GM23338 (cell line): ENCODE measurements around the gene TEKT2. TPM values are rescaled to one million over a fixed set of nuclear protein-coding genes. Genes with fewer than 3 reads are reported as not detected.

Experiments
- ATAC-seq: fragments of 200-7000 bp; cut with Tn5 transposase; 3 replicates; pipeline ENCODE4 v1.9.1; 2020
- DNase-seq: peaks from one replicate; pipeline ENCODE4 v3.0.0-alpha.2; 2015; ENCODE audit warnings: low spot score
- H2AFZ ChIP-seq: fragments of 200-600 bp; sonication (generic); 2 replicates; pipeline ENCODE4 v1.8.0; 2016; ENCODE audit warnings: antibody characterized with exemption, mild to moderate bottlenecking, moderate library complexity
- H3F3A ChIP-seq: fragments of 200-600 bp; sonication (generic); replicated peaks from 2 replicates; pipeline ENCODE4 v1.8.0; 2017; ENCODE audit warnings: antibody characterized with exemption, mixed run types, low read depth
- H3K27ac ChIP-seq: fragments of 200-600 bp; sonication (generic); 2 replicates; pipeline ENCODE4 v1.6.1; 2016; ENCODE audit warnings: low read depth
- H3K27me3 ChIP-seq: fragments of 200-600 bp; sonication (generic); 2 replicates; pipeline ENCODE4 v1.8.0; 2016; ENCODE audit warnings: mild to moderate bottlenecking, mixed run types, moderate library complexity; ENCODE audit not compliant: insufficient read depth
- H3K36me3 ChIP-seq: fragments of 200-600 bp; sonication (generic); 2 replicates; pipeline ENCODE4 v1.8.0; 2016; ENCODE audit warnings: mild to moderate bottlenecking; ENCODE audit not compliant: insufficient read depth
- H3K4me1 ChIP-seq: fragments of 200-600 bp; sonication (generic); 2 replicates; pipeline ENCODE4 v1.8.0; 2016; ENCODE audit warnings: mild to moderate bottlenecking, moderate library complexity; ENCODE audit not compliant: insufficient read depth
- H3K4me2 ChIP-seq: fragments of 200-600 bp; sonication (generic); 2 replicates; pipeline ENCODE4 v1.7.1; 2017; ENCODE audit warnings: mixed run types
- H3K4me3 ChIP-seq: fragments of 200-600 bp; sonication (generic); 2 replicates; pipeline ENCODE4 v1.6.1; 2016; ENCODE audit warnings: mixed run types
- H3K79me2 ChIP-seq: fragments of 200-600 bp; sonication (generic); replicated peaks from 2 replicates; pipeline ENCODE4 v1.8.0; 2017; ENCODE audit warnings: mild to moderate bottlenecking; ENCODE audit not compliant: insufficient read depth
- H3K9me2 ChIP-seq: fragments of 200-600 bp; sonication (generic); 2 replicates; pipeline ENCODE4 v1.8.0; 2017; ENCODE audit not compliant: insufficient read depth
- H4K20me1 ChIP-seq: fragments of 200-600 bp; sonication (generic); replicated peaks from 2 replicates; pipeline ENCODE4 v1.8.0; 2017; ENCODE audit warnings: mild to moderate bottlenecking; ENCODE audit not compliant: insufficient read depth
- H3K27ac Mint-ChIP-seq: 2 replicates; pipeline ENCODE4 v1.8.0; 2020; ENCODE audit warnings: inconsistent platforms, mild to moderate bottlenecking, moderate library complexity, mixed read lengths
- H3K27me3 Mint-ChIP-seq: 3 replicates; pipeline ENCODE4 v1.8.0; 2022; ENCODE audit warnings: low read depth, mild to moderate bottlenecking, moderate library complexity, mixed read lengths, inconsistent platforms; ENCODE audit not compliant: insufficient read depth, poor library complexity
- H3K36me3 Mint-ChIP-seq: 3 replicates; pipeline ENCODE4 v1.8.0; 2021; ENCODE audit warnings: low read depth, mild to moderate bottlenecking, inconsistent platforms, moderate library complexity, mixed read lengths
- H3K4me1 Mint-ChIP-seq: 3 replicates; pipeline ENCODE4 v1.8.0; 2020; ENCODE audit warnings: mild to moderate bottlenecking, inconsistent platforms, mixed read lengths
- H3K4me3 Mint-ChIP-seq: 3 replicates; pipeline ENCODE4 v1.8.0; 2021; ENCODE audit warnings: moderate library complexity, mild to moderate bottlenecking, inconsistent platforms, mixed read lengths
- H3K9me3 Mint-ChIP-seq: 3 replicates; pipeline ENCODE4 v1.8.0; 2020; ENCODE audit warnings: moderate library complexity, mild to moderate bottlenecking, inconsistent platforms, mixed read lengths
- CREB1 ChIP-seq: fragments of 250-450 bp; sonication (Bioruptor Pico); IDR thresholded peaks from 2 replicates; pipeline ENCODE4 v1.5.0; 2020; ENCODE audit warnings: low read depth, mild to moderate bottlenecking, moderate library complexity
- EZH2 ChIP-seq: fragments of 200-600 bp; sonication (generic); IDR thresholded peaks from one replicate; pipeline ENCODE4 v1.8.0; 2017; ENCODE audit warnings: antibody characterized with exemption, mild to moderate bottlenecking, low read depth; ENCODE audit not compliant: unreplicated experiment
- EZH2phosphoT487 ChIP-seq: fragments of 200-600 bp; sonication (generic); IDR thresholded peaks from one replicate; pipeline ENCODE4 v1.8.1; 2018; ENCODE audit warnings: antibody characterized with exemption; ENCODE audit not compliant: unreplicated experiment
- JUNB ChIP-seq: IDR thresholded peaks from one replicate; pipeline ENCODE4 v1.6.1; 2016; ENCODE audit warnings: antibody characterized with exemption; ENCODE audit not compliant: unreplicated experiment
- NANOG ChIP-seq: IDR thresholded peaks from 2 replicates; pipeline ENCODE4 v1.6.1; 2016; ENCODE audit warnings: antibody characterized with exemption, borderline replicate concordance
- POLR2AphosphoS5 ChIP-seq: IDR thresholded peaks from 2 replicates; pipeline ENCODE4 v1.6.1; 2016; ENCODE audit warnings: antibody characterized with exemption, low read depth
- STAT1 ChIP-seq: IDR thresholded peaks from one replicate; pipeline ENCODE4 v1.6.1; 2016; ENCODE audit warnings: antibody characterized with exemption; ENCODE audit not compliant: unreplicated experiment
- ZNF114 ChIP-seq: fragments of 250-450 bp; sonication (Bioruptor Pico); IDR thresholded peaks from 2 replicates; pipeline ENCODE4 v1.5.0; 2020; ENCODE audit warnings: mild to moderate bottlenecking, moderate library complexity
- ZNF331 ChIP-seq: fragments of 250-450 bp; sonication (Bioruptor Pico); IDR thresholded peaks from 2 replicates; pipeline ENCODE4 v1.5.0; 2020; ENCODE audit warnings: low read depth, mild to moderate bottlenecking, moderate library complexity
- ZNF462 ChIP-seq: fragments of 250-450 bp; sonication (Bioruptor Pico); IDR thresholded peaks from 2 replicates; pipeline ENCODE4 v1.5.0; 2020; ENCODE audit warnings: mild to moderate bottlenecking, moderate library complexity
- polyA plus RNA-seq: library from polyadenylated mRNA; unstranded; fragments of >200 nt; fragmentation: Nextera tagmentation; extraction: Ambion mirVana; gene quantifications from 2 replicates; pipeline ENCODE4 v1.2.1, GENCODE V29; 2016
- total RNA-seq: library from RNA; depleted of rRNA; stranded (reverse); fragments of >200 nt; shearing (Covaris generic); gene quantifications from 2 replicates; pipeline ENCODE4 v1.2.3, GENCODE V29; 2014
- TF ChIP-seq, protein P1 (sequence below): IDR thresholded peaks from one replicate; pipeline ENCODE4 v1.6.1; 2018; ENCODE audit warnings: antibody characterized with exemption; ENCODE audit not compliant: unreplicated experiment
- TF ChIP-seq, protein P2 (sequence below): IDR thresholded peaks from 2 replicates; pipeline ENCODE4 v1.6.1; 2016; ENCODE audit warnings: antibody characterized with exemption
- TF ChIP-seq, protein P3 (sequence below), 2 experiments: fragments of 200-600 bp in 1 of 2; sonication (generic) in 1 of 2; conservative IDR thresholded peaks; 2 replicates each; pipeline versions ENCODE4 v1.5.1 to v1.6.1; 2016 to 2017; ENCODE audit warnings: antibody characterized with exemption in 2 of 2, low read depth in 2 of 2, mild to moderate bottlenecking in 2 of 2, moderate library complexity in 1 of 2

TEKT2 gene
- total and polyA plus RNA-seq, 2 experiments from 2014 or later, result 0.36 to 0.94 TPM

GRCh38 chr1:36126797-36127500, 43.1 kb downstream of the TEKT2 start:
- Mint-ChIP-seq H3K4me3 (no peak overlapping the region), H3K9me3 (no peaks in the 10 kb centered on the region), H3K36me3 (no peaks in the 10 kb centered on the region), H3K27me3 (peaks cover 51% of the 10 kb centered on the region), H3K27ac (no peak overlapping the region), H3K4me1 (peaks cover 10% of the 10 kb centered on the region)
- Histone ChIP-seq H3K27me3 (peaks cover 41% of the 10 kb centered on the region), H3K4me3 (no peak overlapping the region), H4K20me1 (no peaks in the 10 kb centered on the region), H3K79me2 (no peaks in the 10 kb centered on the region), H3K36me3 (no peaks in the 10 kb centered on the region), H3K9me2 (no peaks in the 10 kb centered on the region), H3K4me1 (peaks cover 6% of the 10 kb centered on the region; the same call in 1 of the 2 replicates), H2AFZ (no peak overlapping the region), H3F3A (no peaks in the 10 kb centered on the region), H3K4me2 (no peak overlapping the region), H3K27ac (no peak overlapping the region)
- ATAC-seq, result no peak
- no peak for TF ChIP-seq POLR2AphosphoS5
- no peak for TF ChIP-seq STAT1
- no peak for TF ChIP-seq EZH2
- TF ChIP-seq CREB1 (CRISPR knock-in tag), result no peak
- no peak for TF ChIP-seq ZNF114
- TF ChIP-seq, protein P1, sequence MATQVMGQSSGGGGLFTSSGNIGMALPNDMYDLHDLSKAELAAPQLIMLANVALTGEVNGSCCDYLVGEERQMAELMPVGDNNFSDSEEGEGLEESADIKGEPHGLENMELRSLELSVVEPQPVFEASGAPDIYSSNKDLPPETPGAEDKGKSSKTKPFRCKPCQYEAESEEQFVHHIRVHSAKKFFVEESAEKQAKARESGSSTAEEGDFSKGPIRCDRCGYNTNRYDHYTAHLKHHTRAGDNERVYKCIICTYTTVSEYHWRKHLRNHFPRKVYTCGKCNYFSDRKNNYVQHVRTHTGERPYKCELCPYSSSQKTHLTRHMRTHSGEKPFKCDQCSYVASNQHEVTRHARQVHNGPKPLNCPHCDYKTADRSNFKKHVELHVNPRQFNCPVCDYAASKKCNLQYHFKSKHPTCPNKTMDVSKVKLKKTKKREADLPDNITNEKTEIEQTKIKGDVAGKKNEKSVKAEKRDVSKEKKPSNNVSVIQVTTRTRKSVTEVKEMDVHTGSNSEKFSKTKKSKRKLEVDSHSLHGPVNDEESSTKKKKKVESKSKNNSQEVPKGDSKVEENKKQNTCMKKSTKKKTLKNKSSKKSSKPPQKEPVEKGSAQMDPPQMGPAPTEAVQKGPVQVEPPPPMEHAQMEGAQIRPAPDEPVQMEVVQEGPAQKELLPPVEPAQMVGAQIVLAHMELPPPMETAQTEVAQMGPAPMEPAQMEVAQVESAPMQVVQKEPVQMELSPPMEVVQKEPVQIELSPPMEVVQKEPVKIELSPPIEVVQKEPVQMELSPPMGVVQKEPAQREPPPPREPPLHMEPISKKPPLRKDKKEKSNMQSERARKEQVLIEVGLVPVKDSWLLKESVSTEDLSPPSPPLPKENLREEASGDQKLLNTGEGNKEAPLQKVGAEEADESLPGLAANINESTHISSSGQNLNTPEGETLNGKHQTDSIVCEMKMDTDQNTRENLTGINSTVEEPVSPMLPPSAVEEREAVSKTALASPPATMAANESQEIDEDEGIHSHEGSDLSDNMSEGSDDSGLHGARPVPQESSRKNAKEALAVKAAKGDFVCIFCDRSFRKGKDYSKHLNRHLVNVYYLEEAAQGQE, result no peak
- TF ChIP-seq, protein P2, sequence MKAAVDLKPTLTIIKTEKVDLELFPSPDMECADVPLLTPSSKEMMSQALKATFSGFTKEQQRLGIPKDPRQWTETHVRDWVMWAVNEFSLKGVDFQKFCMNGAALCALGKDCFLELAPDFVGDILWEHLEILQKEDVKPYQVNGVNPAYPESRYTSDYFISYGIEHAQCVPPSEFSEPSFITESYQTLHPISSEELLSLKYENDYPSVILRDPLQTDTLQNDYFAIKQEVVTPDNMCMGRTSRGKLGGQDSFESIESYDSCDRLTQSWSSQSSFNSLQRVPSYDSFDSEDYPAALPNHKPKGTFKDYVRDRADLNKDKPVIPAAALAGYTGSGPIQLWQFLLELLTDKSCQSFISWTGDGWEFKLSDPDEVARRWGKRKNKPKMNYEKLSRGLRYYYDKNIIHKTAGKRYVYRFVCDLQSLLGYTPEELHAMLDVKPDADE, result no peak
- TF ChIP-seq EZH2phosphoT487, result no peak
- TF ChIP-seq ZNF331, result no peak
- TF ChIP-seq ZNF462 (CRISPR knock-in tag), result no peak
- TF ChIP-seq, protein P3, sequence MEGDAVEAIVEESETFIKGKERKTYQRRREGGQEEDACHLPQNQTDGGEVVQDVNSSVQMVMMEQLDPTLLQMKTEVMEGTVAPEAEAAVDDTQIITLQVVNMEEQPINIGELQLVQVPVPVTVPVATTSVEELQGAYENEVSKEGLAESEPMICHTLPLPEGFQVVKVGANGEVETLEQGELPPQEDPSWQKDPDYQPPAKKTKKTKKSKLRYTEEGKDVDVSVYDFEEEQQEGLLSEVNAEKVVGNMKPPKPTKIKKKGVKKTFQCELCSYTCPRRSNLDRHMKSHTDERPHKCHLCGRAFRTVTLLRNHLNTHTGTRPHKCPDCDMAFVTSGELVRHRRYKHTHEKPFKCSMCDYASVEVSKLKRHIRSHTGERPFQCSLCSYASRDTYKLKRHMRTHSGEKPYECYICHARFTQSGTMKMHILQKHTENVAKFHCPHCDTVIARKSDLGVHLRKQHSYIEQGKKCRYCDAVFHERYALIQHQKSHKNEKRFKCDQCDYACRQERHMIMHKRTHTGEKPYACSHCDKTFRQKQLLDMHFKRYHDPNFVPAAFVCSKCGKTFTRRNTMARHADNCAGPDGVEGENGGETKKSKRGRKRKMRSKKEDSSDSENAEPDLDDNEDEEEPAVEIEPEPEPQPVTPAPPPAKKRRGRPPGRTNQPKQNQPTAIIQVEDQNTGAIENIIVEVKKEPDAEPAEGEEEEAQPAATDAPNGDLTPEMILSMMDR (conservative IDR thresholded peaks at IDR 0.05; ENCODE audit: low read depth in 2 of 2), result no peak
- TF ChIP-seq NANOG, result no peak
- no peak for TF ChIP-seq JUNB
- DNase-seq, result no peak
